Muscle of leg (tissue), 11 donors: Measurements from ENCODE around the gene PAM. TPM values are rescaled to one million over a fixed set of nuclear protein-coding genes. Genes with fewer than 3 reads are reported as not detected.
"Not testable (repeated sequence)": the region's sequence is repeated elsewhere in the genome, so short reads cannot be mapped to it uniquely, and the experiment has no call there.

Experiments
- DNase-seq: peaks from one replicate; pipeline ENCODE4 v3.0.0; 2013
- H3K27ac ChIP-seq: one replicate; pipeline ENCODE4 v1.5.1; 2013; ENCODE audit warnings: mild to moderate bottlenecking, low read length, control low read depth
- H3K27me3 ChIP-seq: one replicate; pipeline ENCODE4 v1.6.1; 2013; ENCODE audit warnings: low read length; ENCODE audit not compliant: control insufficient read depth, insufficient read depth
- H3K36me3 ChIP-seq: one replicate; pipeline ENCODE4 v1.6.1; 2013; ENCODE audit warnings: low read length; ENCODE audit not compliant: control insufficient read depth, insufficient read depth
- H3K4me1 ChIP-seq: one replicate; pipeline ENCODE4 v1.6.1; 2013; ENCODE audit warnings: low read length; ENCODE audit not compliant: control insufficient read depth, insufficient read depth
- H3K4me3 ChIP-seq: one replicate; pipeline ENCODE4 v1.5.1; 2013; ENCODE audit warnings: low read length, control low read depth
- H3K9me3 ChIP-seq: replicated peaks from 2 replicates; pipeline ENCODE4 v1.6.1; 2013; ENCODE audit warnings: low read depth, low read length; ENCODE audit not compliant: control insufficient read depth
- WGBS: methylation state at CpG from one replicate; pipeline ENCODE4 v1.1.5; 2013; ENCODE audit warnings: missing lambda C conversion rate; ENCODE audit not compliant: insufficient coverage; 5-methylcytosine and 5-hydroxymethylcytosine counted together
- polyA plus RNA-seq, 8 donors: library from polyadenylated mRNA; unstranded; fragments of 120-200 nt; gene quantifications; one replicate each; pipeline versions ENCODE4 v1.2.1 to v1.2.3, GENCODE V29; 2013; ENCODE audit warnings: inconsistent platforms in 1 of 8, low replicate concordance in 1 of 8; ENCODE audit not compliant: insufficient read length in 8 of 8, insufficient read depth in 1 of 8
- total RNA-seq: library from RNA; stranded (reverse); fragments of 120-200 nt; gene quantifications from one replicate; pipeline ENCODE4 v1.2.4, GENCODE V29; 2013

Gene PAM
- total and polyA plus RNA-seq, 9 donors: 96.6 to 146 (median 120) TPM

DNA sequence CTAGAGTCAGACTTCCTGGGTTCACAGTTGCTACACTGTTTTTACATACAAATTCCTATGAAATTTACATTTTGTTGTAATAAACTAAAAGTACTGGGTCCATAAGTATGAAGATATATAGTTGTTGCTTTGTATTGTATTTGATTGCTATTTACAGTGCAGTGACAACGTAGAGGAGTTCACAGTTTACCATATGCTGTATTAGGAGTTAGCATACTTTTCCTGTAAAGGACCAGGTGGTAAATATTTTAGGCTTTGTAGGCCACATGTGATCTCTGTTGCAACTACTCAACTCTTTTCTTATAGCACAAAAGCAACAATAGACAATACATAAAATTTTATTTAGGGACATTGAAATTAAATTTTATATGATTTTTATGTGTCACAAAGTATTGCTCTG lies 18.0 kb downstream of the PAM start:
- H3K4me3 ChIP-seq: no peak overlapping the region
- no peaks in the 10 kb centered on the region for H3K27me3 ChIP-seq
- H3K9me3 ChIP-seq: no peaks in the 10 kb centered on the region
- DNase-seq: no peak
- no CpG with 5 or more reads among the region's 1 CpG for WGBS
- H3K27ac ChIP-seq: no peak overlapping the region
- no peaks in the 10 kb centered on the region for H3K36me3 ChIP-seq
- H3K4me1 ChIP-seq: no peaks in the 10 kb centered on the region

DNA sequence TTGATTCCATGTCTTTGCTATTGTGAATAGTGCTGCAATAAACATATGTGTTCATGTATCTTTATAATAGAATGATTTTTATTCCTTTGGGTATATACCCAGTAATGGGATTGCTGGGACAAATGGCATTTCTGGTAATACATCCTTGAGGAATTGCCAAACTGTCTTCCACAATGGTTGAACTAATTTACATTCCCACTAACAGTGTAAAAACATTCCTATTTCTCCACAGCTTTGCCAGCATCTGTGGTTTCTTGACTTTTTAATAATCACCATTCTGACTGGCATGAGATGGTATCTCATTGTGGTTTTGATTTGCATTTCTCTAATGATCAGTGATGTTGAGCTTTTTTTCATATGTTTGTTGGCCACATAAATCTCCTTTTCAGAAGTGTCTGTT lies 20.7 kb downstream of the PAM start:
- not testable (repeated sequence) for H3K9me3 ChIP-seq, H3K36me3 ChIP-seq, H3K4me3 ChIP-seq, DNase-seq, H3K4me1 ChIP-seq, H3K27me3 ChIP-seq, H3K27ac ChIP-seq

GRCh38 chr5:102777099-102777498 lies 22.0 kb downstream of the PAM start:
- Histone ChIP-seq H3K27ac (no peak overlapping the region), H3K4me1 (no peaks in the 10 kb centered on the region), H3K27me3 (no peaks in the 10 kb centered on the region), H3K9me3 (no peaks in the 10 kb centered on the region), H3K36me3 (no peaks in the 10 kb centered on the region), H3K4me3 (no peak overlapping the region)
- DNase-seq: no peak

DNA sequence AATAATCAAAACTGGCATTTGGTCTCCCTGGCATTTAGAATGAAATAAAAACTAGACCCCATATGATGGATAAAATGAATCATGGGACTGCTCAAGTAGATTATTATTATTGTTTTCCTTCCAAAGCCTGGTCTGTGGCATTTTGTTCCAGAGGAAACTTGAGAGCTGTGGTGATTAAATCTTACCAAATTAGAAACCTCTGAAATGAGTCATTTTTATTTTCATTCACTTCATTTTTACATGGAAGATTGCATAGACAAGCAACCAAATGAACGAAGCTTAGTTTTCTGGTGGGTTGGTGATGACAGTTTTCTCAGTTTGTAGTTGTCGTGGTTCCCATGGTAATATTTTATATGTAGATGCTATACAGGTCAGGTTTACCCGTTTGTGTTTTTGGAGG lies 23.4 kb downstream of the PAM start:
- Histone ChIP-seq H3K36me3 (no peaks in the 10 kb centered on the region), H3K27ac (no peak overlapping the region), H3K4me3 (no peak overlapping the region), H3K9me3 (no peaks in the 10 kb centered on the region), H3K4me1 (no peaks in the 10 kb centered on the region), H3K27me3 (no peaks in the 10 kb centered on the region)
- 80% methylated on average over 1 of the region's 3 CpGs for WGBS
- no peak for DNase-seq

DNA sequence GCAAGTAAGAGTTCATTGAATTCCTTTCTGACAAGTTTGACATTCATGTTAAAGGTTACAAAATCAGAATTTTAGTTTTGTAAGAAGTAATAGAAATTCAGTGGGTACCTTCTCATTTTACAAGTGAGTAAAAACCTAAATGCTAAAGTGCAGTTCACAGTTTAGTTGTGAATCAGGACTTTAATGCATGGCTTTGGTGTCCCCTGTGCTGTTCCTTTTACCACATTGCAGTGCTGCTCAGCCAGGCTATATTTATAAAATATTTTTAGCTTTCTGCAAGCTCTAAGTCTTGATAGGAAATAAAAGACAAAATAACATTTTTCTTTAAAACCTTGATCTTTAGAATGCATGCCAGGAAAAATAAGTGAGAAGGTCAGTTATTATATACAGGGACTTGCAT lies 26.3 kb downstream of the PAM start:
- no peaks in the 10 kb centered on the region for H3K4me1 ChIP-seq
- peaks cover 3% of the 10 kb centered on the region for H3K9me3 ChIP-seq
- no peak overlapping the region for H3K4me3 ChIP-seq
- no peaks in the 10 kb centered on the region for H3K36me3 ChIP-seq
- H3K27ac ChIP-seq: no peak overlapping the region
- no peak for DNase-seq
- no peaks in the 10 kb centered on the region for H3K27me3 ChIP-seq

- no peak for DNase-seq
- H3K4me1 ChIP-seq: no peaks in the 10 kb centered on the region
- H3K36me3 ChIP-seq: no peaks in the 10 kb centered on the region
- no CpG with 5 or more reads among the region's 5 CpGs for WGBS
- H3K27ac ChIP-seq: no peak overlapping the region
- H3K9me3 ChIP-seq: peaks cover 3% of the 10 kb centered on the region
- H3K4me3 ChIP-seq: no peak overlapping the region
- H3K27me3 ChIP-seq: no peaks in the 10 kb centered on the region
Observed at GRCh38 chr5:102781786-102782185, 26.7 kb downstream of the PAM start.

DNA sequence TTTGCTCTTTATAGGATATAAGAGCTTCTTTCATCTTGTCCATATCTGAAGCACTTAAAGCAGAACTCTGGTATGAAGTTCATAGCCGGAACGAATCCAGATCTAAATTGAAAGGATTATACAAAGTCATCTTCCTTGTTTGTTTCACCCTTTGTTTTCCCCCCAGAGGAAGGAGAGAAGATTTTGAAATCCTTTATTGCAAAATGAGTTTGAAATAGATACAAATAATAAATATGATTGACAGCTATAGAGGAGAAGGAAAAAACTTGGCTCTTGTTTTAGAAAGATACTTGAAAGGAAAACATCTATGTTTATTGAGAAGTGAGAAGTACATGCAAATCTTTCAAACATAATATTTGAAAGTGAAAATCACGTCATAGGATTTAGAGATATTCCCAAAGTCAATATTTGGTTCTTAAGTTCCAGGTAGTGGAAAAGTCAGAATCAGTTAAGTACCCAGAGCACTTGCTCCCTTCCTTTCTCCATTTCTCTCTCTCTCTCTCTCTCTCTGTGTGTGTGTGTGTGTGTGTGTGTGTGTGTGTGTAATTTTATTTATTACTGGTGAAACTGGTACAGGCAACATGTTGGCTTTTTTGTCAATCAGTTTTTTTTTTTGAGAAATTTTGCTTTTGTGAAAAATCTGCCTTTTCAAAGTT lies 27.2 kb downstream of the PAM start:
- Histone ChIP-seq H3K4me3 (no peak overlapping the region), H3K36me3 (no peaks in the 10 kb centered on the region), H3K4me1 (no peaks in the 10 kb centered on the region), H3K9me3 (peaks cover 3% of the 10 kb centered on the region), H3K27ac (no peak overlapping the region), H3K27me3 (no peaks in the 10 kb centered on the region)
- WGBS: no CpG with 5 or more reads among the region's 3 CpGs
- DNase-seq: no peak

DNA sequence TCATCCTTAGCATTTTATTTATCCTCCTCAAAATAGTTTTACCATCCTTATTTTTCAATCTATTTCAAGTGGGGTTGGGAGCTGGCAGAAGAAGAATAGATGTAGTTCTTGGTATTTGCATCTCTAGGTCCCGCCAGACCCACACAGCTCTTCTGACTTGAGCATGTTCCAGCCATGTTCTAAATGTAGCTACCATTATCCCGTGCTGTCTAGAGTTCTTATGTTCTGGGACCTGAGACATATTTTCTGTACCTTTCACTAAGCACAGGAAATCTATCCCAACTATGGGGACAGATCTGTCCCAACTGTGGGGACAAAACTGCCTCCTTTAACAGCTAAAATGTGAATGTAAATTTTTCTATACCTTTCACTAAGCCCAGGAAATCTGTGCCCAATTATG lies 32.0 kb downstream of the PAM start:
- no peaks in the 10 kb centered on the region for H3K27me3 ChIP-seq
- H3K4me1 ChIP-seq: no peaks in the 10 kb centered on the region
- WGBS: 83% methylated on average over 1 of the region's 2 CpGs
- H3K36me3 ChIP-seq: no peaks in the 10 kb centered on the region
- no peak overlapping the region for H3K4me3 ChIP-seq
- no peak for DNase-seq
- H3K27ac ChIP-seq: no peak overlapping the region
- peaks cover 3% of the 10 kb centered on the region for H3K9me3 ChIP-seq

GRCh38 chr5:102788788-102789187 lies 33.7 kb downstream of the PAM start:
- H3K4me1 ChIP-seq: no peaks in the 10 kb centered on the region
- no peak overlapping the region for H3K4me3 ChIP-seq
- WGBS: 100% methylated on average over 1 of the region's 2 CpGs
- no peak overlapping the region for H3K27ac ChIP-seq
- H3K27me3 ChIP-seq: no peaks in the 10 kb centered on the region
- no peak for DNase-seq
- no peaks in the 10 kb centered on the region for H3K36me3 ChIP-seq
- peaks cover 3% of the 10 kb centered on the region for H3K9me3 ChIP-seq

- Histone ChIP-seq H3K27ac (no peak overlapping the region), H3K4me3 (no peak overlapping the region), H3K36me3 (no peaks in the 10 kb centered on the region), H3K4me1 (no peaks in the 10 kb centered on the region), H3K9me3 (no peaks in the 10 kb centered on the region), H3K27me3 (no peaks in the 10 kb centered on the region)
- no peak for DNase-seq
- WGBS: 93% methylated on average over 4 of the region's 4 CpGs
Observed at GRCh38 chr5:102789469-102789868, 34.4 kb downstream of the PAM start.

DNA sequence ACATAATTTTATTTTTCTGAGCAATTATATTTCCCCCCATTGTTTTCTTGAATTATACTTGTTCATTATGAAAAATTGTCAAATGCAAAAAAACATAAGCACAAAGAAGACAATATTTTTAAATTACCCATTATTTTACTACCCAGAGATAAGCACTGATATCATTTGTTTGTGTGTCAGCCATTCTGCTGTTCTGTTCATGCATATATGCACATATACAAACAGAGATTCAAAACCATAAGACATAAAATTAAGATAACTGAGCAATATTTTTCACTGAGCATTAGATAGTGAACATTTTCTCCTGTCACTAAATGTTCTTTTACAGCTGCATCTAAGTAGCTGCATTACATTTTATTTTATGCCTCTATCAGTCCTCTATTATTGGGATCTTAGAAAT lies 35.6 kb downstream of the PAM start:
- Histone ChIP-seq H3K36me3 (no peaks in the 10 kb centered on the region), H3K27me3 (no peaks in the 10 kb centered on the region), H3K9me3 (no peaks in the 10 kb centered on the region), H3K4me3 (no peak overlapping the region), H3K27ac (no peak overlapping the region), H3K4me1 (no peaks in the 10 kb centered on the region)
- no peak for DNase-seq
